Right lobe of liver (tissue), 4 donors: ENCODE measurements around the gene FHIT.

Experiments used
- POLR2A ChIP-seq: fragments of 450-650 bp; IDR thresholded peaks from one replicate; pipeline ENCODE4 v1.6.1; 2017; ENCODE audit warnings: antibody characterized with exemption, mild to moderate bottlenecking
- TF ChIP-seq, protein P1 (sequence below), 4 donors: fragments of 200-600 bp in 3 of 4; fragments of 450-650 bp in 1 of 4; IDR thresholded peaks; one replicate each; pipeline versions ENCODE4 v1.5.1 to v1.8.0; 2016 to 2022; ENCODE audit warnings: antibody characterized with exemption in 4 of 4, mild to moderate bottlenecking in 2 of 4
- donor health status: DM: no; HTN: no; CAD: no.
- donor health status: DM: no; HTN: no; CAD: no.
- donor health status: DM: no; HTN: yes; CAD: no.

GRCh38 chr3:60697132-60697531, 554.1 kb downstream of the FHIT start:
- TF ChIP-seq, protein P1, sequence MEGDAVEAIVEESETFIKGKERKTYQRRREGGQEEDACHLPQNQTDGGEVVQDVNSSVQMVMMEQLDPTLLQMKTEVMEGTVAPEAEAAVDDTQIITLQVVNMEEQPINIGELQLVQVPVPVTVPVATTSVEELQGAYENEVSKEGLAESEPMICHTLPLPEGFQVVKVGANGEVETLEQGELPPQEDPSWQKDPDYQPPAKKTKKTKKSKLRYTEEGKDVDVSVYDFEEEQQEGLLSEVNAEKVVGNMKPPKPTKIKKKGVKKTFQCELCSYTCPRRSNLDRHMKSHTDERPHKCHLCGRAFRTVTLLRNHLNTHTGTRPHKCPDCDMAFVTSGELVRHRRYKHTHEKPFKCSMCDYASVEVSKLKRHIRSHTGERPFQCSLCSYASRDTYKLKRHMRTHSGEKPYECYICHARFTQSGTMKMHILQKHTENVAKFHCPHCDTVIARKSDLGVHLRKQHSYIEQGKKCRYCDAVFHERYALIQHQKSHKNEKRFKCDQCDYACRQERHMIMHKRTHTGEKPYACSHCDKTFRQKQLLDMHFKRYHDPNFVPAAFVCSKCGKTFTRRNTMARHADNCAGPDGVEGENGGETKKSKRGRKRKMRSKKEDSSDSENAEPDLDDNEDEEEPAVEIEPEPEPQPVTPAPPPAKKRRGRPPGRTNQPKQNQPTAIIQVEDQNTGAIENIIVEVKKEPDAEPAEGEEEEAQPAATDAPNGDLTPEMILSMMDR (IDR thresholded peaks at IDR 0.05), result no peak
- TF ChIP-seq POLR2A, result no peak
